BJ (cell line): ENCODE data around the gene CTCF. TPM values are rescaled to one million over a fixed set of nuclear protein-coding genes. Genes with fewer than 3 reads are reported as not detected.

Experiments used
- CTCF ChIA-PET: fragments of 350-600 bp; formaldehyde crosslinking; extraction: SDS; loops from one replicate; lab custom pipeline; 2021; ENCODE audit warnings: antibody characterized with exemption, inconsistent platforms; lab: Yijun Ruan, JAX
- POLR2A ChIA-PET: fragments of 300-600 bp; sonication (Branson Sonifier 250); formaldehyde crosslinking; extraction: SDS; loops from one replicate; lab custom pipeline; 2021; ENCODE audit warnings: antibody characterized with exemption; lab: Charles Lee
- DNase-seq: peaks from one replicate; pipeline ENCODE4 v3.0.0-alpha.2; 2011; ENCODE audit warnings: low read depth
- H3K27me3 ChIP-seq: 2 replicates; pipeline ENCODE4 v1.6.0; 2011; ENCODE audit warnings: low read length; ENCODE audit not compliant: control insufficient read depth, insufficient read depth
- H3K36me3 ChIP-seq: 2 replicates; pipeline ENCODE4 v1.5.1; 2011; ENCODE audit warnings: low read length; ENCODE audit not compliant: control insufficient read depth, insufficient read depth
- H3K4me3 ChIP-seq: 2 replicates; pipeline ENCODE4 v1.5.1; 2011; ENCODE audit warnings: low read depth, mild to moderate bottlenecking, control low read depth, low read length
- CTCF ChIP-seq: IDR thresholded peaks from 2 replicates; pipeline ENCODE4 v1.5.1; 2011; ENCODE audit warnings: low read depth, mild to moderate bottlenecking, control low read depth, inconsistent platforms, low read length, moderate library complexity; ENCODE audit not compliant: insufficient read depth
- polyA plus RNA-seq: library from polyadenylated mRNA; depleted of rRNA; stranded (reverse); fragments of >200 nt; gene quantifications from 2 replicates; pipeline ENCODE4 v1.2.3, GENCODE V29; 2011

Gene CTCF
- polyA plus RNA-seq, 1 experiment, result 20.9 TPM

GRCh38 chr16:67647111-67647651 is 84.9 kb downstream of the CTCF start:
- H3K27me3 ChIP-seq, result peaks cover 39% of the 10 kb centered on the region
- H3K36me3 ChIP-seq, result no peaks in the 10 kb centered on the region
- ChIA-PET POLR2A (no interaction called here), CTCF (interaction anchor here (2.6 to 15.6 kb wide), 4 partner anchors 84 to 126 kb away, joined by 7 to 181 read pairs (median 26); partner anchors contain the start of gene CTCF)
- no peak overlapping the region for H3K4me3 ChIP-seq
- no peak for DNase-seq
- TF ChIP-seq CTCF, result no peak

GRCh38 chr16:67647681-67648080 is 85.4 kb downstream of the CTCF start:
- CTCF ChIA-PET, result interaction anchor here (1.1 to 15.6 kb wide), 5 partner anchors 11 to 126 kb away, joined by 3 to 181 read pairs (median 17); partner anchors contain the start of genes ACD and CTCF
- no peak for DNase-seq
- peaks cover 41% of the 10 kb centered on the region for H3K27me3 ChIP-seq
- POLR2A ChIA-PET, result no interaction called here
- TF ChIP-seq CTCF, result no peak
- no peak overlapping the region for H3K4me3 ChIP-seq
- H3K36me3 ChIP-seq, result no peaks in the 10 kb centered on the region

- peaks cover 41% of the 10 kb centered on the region for H3K27me3 ChIP-seq
- H3K36me3 ChIP-seq, result no peaks in the 10 kb centered on the region
- H3K4me3 ChIP-seq, result no peak overlapping the region
- no peak for DNase-seq
- no peak for TF ChIP-seq CTCF
- ChIA-PET CTCF (interaction anchor here (1.1 to 15.6 kb wide), 5 partner anchors 10 to 127 kb away, joined by 3 to 181 read pairs (median 17); partner anchors contain the start of genes ACD and CTCF), POLR2A (no interaction called here)
Measured at GRCh38 chr16:67648088-67648763, 85.9 kb downstream of the CTCF start.

GRCh38 chr16:67648764-67649407 is 86.6 kb downstream of the CTCF start:
- CTCF ChIA-PET, result interaction anchor here (1.1 to 15.6 kb wide), 4 partner anchors 10 to 128 kb away, joined by 3 to 181 read pairs (median 10); partner anchors contain the start of gene ACD
- DNase-seq, result no peak
- H3K4me3 ChIP-seq, result no peak overlapping the region
- POLR2A ChIA-PET, result no interaction called here
- peaks cover 40% of the 10 kb centered on the region for H3K27me3 ChIP-seq
- H3K36me3 ChIP-seq, result no peaks in the 10 kb centered on the region
- no peak for TF ChIP-seq CTCF

GRCh38 chr16:67649494-67649931 is 87.2 kb downstream of the CTCF start:
- CTCF ChIA-PET, result interaction anchor here (2.6 to 15.6 kb wide), 2 partner anchors 102 to 128 kb away, joined by 17 to 181 read pairs; no protein-coding TSS in a partner anchor
- POLR2A ChIA-PET, result no interaction called here
- H3K27me3 ChIP-seq, result peaks cover 40% of the 10 kb centered on the region

More at GRCh38 chr16:67649494-67649931, 87.2 kb downstream of the CTCF start:
- no peaks in the 10 kb centered on the region for H3K36me3 ChIP-seq
- no peak overlapping the region for H3K4me3 ChIP-seq
- TF ChIP-seq CTCF, result no peak
- DNase-seq, result no peak
